SK-N-SH (cell line): Measurements from ENCODE around the gene PTPRD. TPM values are rescaled to one million over a fixed set of nuclear protein-coding genes. Genes with fewer than 3 reads are reported as not detected.

Experiments
- CTCF ChIA-PET: fragments of 300-600, 350-600 bp; formaldehyde crosslinking; extraction: SDS; loops from one replicate; lab custom pipeline; 2021; lab: Yijun Ruan, JAX
- POLR2A ChIA-PET: fragments of 350-600 bp; sonication (Branson Sonifier 250); formaldehyde crosslinking; extraction: SDS; loops from one replicate; lab custom pipeline; 2020; ENCODE audit warnings: antibody characterized with exemption, inconsistent platforms; lab: Yijun Ruan, JAX
- DNase-seq: peaks from one replicate; pipeline ENCODE4 v3.0.0; 2012
- H2AFZ ChIP-seq: fragments of 200-600 bp; sonication (generic); 2 replicates; pipeline ENCODE4 v1.8.1; 2016; ENCODE audit warnings: antibody characterized with exemption, mild to moderate bottlenecking, low read depth
- H3F3A ChIP-seq: fragments of 200-600 bp; sonication (generic); replicated peaks from 2 replicates; pipeline ENCODE3; 2016; ENCODE audit warnings: antibody characterized with exemption, mild to moderate bottlenecking; ENCODE audit not compliant: insufficient read depth
- H3K27ac ChIP-seq, 2 experiments: fragments of 200-500 bp in 1 of 2; fragments of 200-600 bp in 1 of 2; sonication (Bioruptor generic) in 1 of 2; sonication (generic), shearing (Covaris generic) in 1 of 2; 2 replicates each; pipeline versions ENCODE4 v1.5.1 to v1.6.1; 2014 to 2016; ENCODE audit warnings: low read depth in 2 of 2, inconsistent platforms in 1 of 2, low read length in 1 of 2, mild to moderate bottlenecking in 1 of 2, mixed read lengths in 1 of 2
- H3K27me3 ChIP-seq: fragments of 200-600 bp; sonication (generic), shearing (Covaris generic); 2 replicates; pipeline ENCODE4 v1.6.1; 2016; ENCODE audit warnings: mixed run types; ENCODE audit not compliant: insufficient read depth
- H3K36me3 ChIP-seq, 2 experiments: fragments of 200-500 bp in 1 of 2; fragments of 200-600 bp in 1 of 2; sonication (Bioruptor generic) in 1 of 2; sonication (generic) in 1 of 2; replicated peaks in 1 of 2; 2 replicates each; pipeline versions ENCODE3 to v1.5.1; 2014 to 2016; ENCODE audit warnings: low read length in 1 of 2, mild to moderate bottlenecking in 1 of 2; ENCODE audit not compliant: insufficient read depth in 2 of 2, control insufficient read depth in 1 of 2
- H3K4me1 ChIP-seq, 2 experiments: fragments of 200-500 bp in 1 of 2; fragments of 200-600 bp in 1 of 2; sonication (Bioruptor generic) in 1 of 2; sonication (generic), shearing (Covaris generic) in 1 of 2; 2 replicates each; pipeline versions ENCODE4 v1.5.1 to v1.6.1; 2014 to 2016; ENCODE audit warnings: low read depth in 1 of 2, low read length in 1 of 2, mixed run types in 1 of 2; ENCODE audit not compliant: insufficient read depth in 2 of 2, control insufficient read depth in 1 of 2
- H3K4me2 ChIP-seq: fragments of 200-600 bp; sonication (generic), shearing (Covaris generic); 2 replicates; pipeline ENCODE4 v1.6.1; 2017; ENCODE audit warnings: mixed run types
- H3K4me3 ChIP-seq, 2 experiments: fragments of 200-500 bp in 1 of 2; fragments of 200-600 bp in 1 of 2; sonication (Bioruptor generic) in 1 of 2; sonication (generic), shearing (Covaris generic) in 1 of 2; 2 replicates each; pipeline versions ENCODE4 v1.5.1 to v1.8.1; 2014 to 2016; ENCODE audit warnings: low read depth in 2 of 2, inconsistent platforms in 1 of 2, low read length in 1 of 2, mild to moderate bottlenecking in 1 of 2, mixed read lengths in 1 of 2, moderate library complexity in 1 of 2
- H3K79me2 ChIP-seq: fragments of 200-600 bp; sonication (generic); 2 replicates; pipeline ENCODE4 v1.8.1; 2017; ENCODE audit warnings: mild to moderate bottlenecking; ENCODE audit not compliant: insufficient read depth
- H3K9ac ChIP-seq: fragments of 200-600 bp; sonication (generic); 2 replicates; pipeline ENCODE4 v1.6.1; 2017; ENCODE audit warnings: mixed run types
- H3K9me2 ChIP-seq: fragments of 200-600 bp; sonication (generic); 2 replicates; pipeline ENCODE4 v1.6.1; 2017; ENCODE audit warnings: mixed run types
- H3K9me3 ChIP-seq: fragments of 200-600 bp; sonication (generic); 2 replicates; pipeline ENCODE4 v1.6.1; 2017; ENCODE audit warnings: mixed run types, mild to moderate bottlenecking, moderate library complexity
- H4K20me1 ChIP-seq: fragments of 200-600 bp; sonication (generic); 2 replicates; pipeline ENCODE4 v1.6.1; 2017; ENCODE audit warnings: mild to moderate bottlenecking, mixed run types; ENCODE audit not compliant: insufficient read depth
- CTCF ChIP-seq: fragments of 200-600 bp; sonication (generic); IDR thresholded peaks from 2 replicates; pipeline ENCODE4 v1.6.1; 2017; ENCODE audit warnings: antibody characterized with exemption, mild to moderate bottlenecking, moderate library complexity
- EP300 ChIP-seq, 2 experiments: IDR thresholded peaks; 2 replicates each; pipeline versions ENCODE4 v1.4.0 to v1.6.1; 2012; ENCODE audit warnings: borderline replicate concordance in 1 of 2, low read depth in 1 of 2, low read length in 1 of 2
- FOSL2 ChIP-seq: IDR thresholded peaks from 2 replicates; pipeline ENCODE4 v1.4.0; 2012; ENCODE audit warnings: low read depth, mild to moderate bottlenecking, moderate library complexity, borderline replicate concordance
- FOXM1 ChIP-seq: IDR thresholded peaks from 2 replicates; pipeline ENCODE4 v1.4.0; 2012; ENCODE audit warnings: low read depth, mild to moderate bottlenecking
- IRF3 ChIP-seq: fragments of 150-350 bp; IDR thresholded peaks from 2 replicates; pipeline ENCODE4 v1.6.1; 2016; ENCODE audit warnings: mild to moderate bottlenecking, low read depth, low read length
- MAX ChIP-seq: IDR thresholded peaks from 2 replicates; pipeline ENCODE4 v1.4.0; 2012; ENCODE audit warnings: low read depth
- MEF2A ChIP-seq: IDR thresholded peaks from 2 replicates; pipeline ENCODE4 v1.4.0; 2012; ENCODE audit warnings: low read depth, borderline replicate concordance
- NFIC ChIP-seq: IDR thresholded peaks from 2 replicates; pipeline ENCODE4 v1.4.0; 2012; ENCODE audit warnings: borderline replicate concordance
- POLR2AphosphoS5 ChIP-seq: IDR thresholded peaks from 2 replicates; pipeline ENCODE4 v1.6.1; 2012; ENCODE audit warnings: low read depth, low read length
- RCOR1 ChIP-seq: fragments of 150-350 bp; IDR thresholded peaks from 2 replicates; pipeline ENCODE4 v1.6.1; 2017; ENCODE audit warnings: antibody characterized with exemption, low read length
- RFX5 ChIP-seq: IDR thresholded peaks from 2 replicates; pipeline ENCODE4 v1.6.1; 2012; ENCODE audit warnings: mild to moderate bottlenecking, improper control_type of control experiment, low read length
- TAF1 ChIP-seq: IDR thresholded peaks from 2 replicates; pipeline ENCODE4 v1.6.1; 2012; ENCODE audit warnings: low read depth, mild to moderate bottlenecking, low read length, moderate library complexity, borderline replicate concordance
- TEAD4 ChIP-seq: IDR thresholded peaks from 2 replicates; pipeline ENCODE4 v1.4.0; 2012; ENCODE audit warnings: mild to moderate bottlenecking, borderline replicate concordance; ENCODE audit not compliant: insufficient read depth
- WGBS: methylation state at CpG from one replicate; pipeline ENCODE4 v1.1.6; 2017; ENCODE audit warnings: low lambda C conversion rate; 5-methylcytosine and 5-hydroxymethylcytosine counted together
- polyA plus RNA-seq, 3 experiments: library from polyadenylated mRNA; depleted of rRNA; stranded (reverse); fragments of >200 nt; gene quantifications; 2 replicates each; pipeline ENCODE4 v1.2.3, GENCODE V29; 2012

Gene PTPRD
- polyA plus RNA-seq, 1 of the 3 experiments (the other 2 are of a cell fraction), result 0.15 TPM

GRCh38 chr9:10079284-10079964 is 533.4 kb downstream of the PTPRD start:
- Histone ChIP-seq H3K9me3 (no peaks in the 10 kb centered on the region), H3K4me3 (no peak overlapping the region), H3K79me2 (no peaks in the 10 kb centered on the region), H3K4me1 (no peaks in the 10 kb centered on the region), H3K4me2 (no peak overlapping the region), H3K9me2 (no peaks in the 10 kb centered on the region), H2AFZ (no peak overlapping the region), H3F3A (no peaks in the 10 kb centered on the region), H3K27me3 (no peaks in the 10 kb centered on the region), H4K20me1 (no peaks in the 10 kb centered on the region), H3K27ac (no peak overlapping the region), H3K9ac (no peak overlapping the region), H3K36me3 (no peaks in the 10 kb centered on the region)
- no peak for DNase-seq
- WGBS, result 14% methylated on average over 7 of the region's 7 CpGs
- POLR2A ChIA-PET, result no interaction called here
- no peak for TF ChIP-seq CTCF
- no peak for TF ChIP-seq POLR2AphosphoS5
- no peak for TF ChIP-seq RFX5
- TF ChIP-seq TEAD4, result no peak
- CTCF ChIA-PET, result no interaction called here

- 1% methylated on average over 1 of the region's 1 CpG for WGBS
Observed at GRCh38 chr9:10071579-10071978, 541.2 kb downstream of the PTPRD start.

More at GRCh38 chr9:10071579-10071978, 541.2 kb downstream of the PTPRD start:
- no peaks in the 10 kb centered on the region for H4K20me1 ChIP-seq
- no peak overlapping the region for H3K4me2 ChIP-seq
- H3K36me3 ChIP-seq, result no peaks in the 10 kb centered on the region
- H3K27me3 ChIP-seq, result no peaks in the 10 kb centered on the region
- no peaks in the 10 kb centered on the region for H3K4me1 ChIP-seq
- H3K79me2 ChIP-seq, result no peaks in the 10 kb centered on the region
- no peak overlapping the region for H3K4me3 ChIP-seq
- no peaks in the 10 kb centered on the region for H3K9me2 ChIP-seq
- no peak overlapping the region for H3K9ac ChIP-seq
- ChIA-PET CTCF (interaction anchor here (0.6 to 3.8 kb wide), 2 partner anchors 11 to 1450 kb away, joined by 3 to 23 read pairs; no protein-coding TSS in a partner anchor), POLR2A (no interaction called here)
- H3K9me3 ChIP-seq, result no peaks in the 10 kb centered on the region
- TF ChIP-seq FOSL2, result no peak
- TF ChIP-seq IRF3, result no peak
- TF ChIP-seq RCOR1, result no peak
- no peak for TF ChIP-seq NFIC
- TF ChIP-seq TAF1, result no peak
- no peak for TF ChIP-seq FOXM1
- no peak for TF ChIP-seq MAX
- TF ChIP-seq CTCF, result no peak
- TF ChIP-seq EP300 (IDR thresholded peaks at IDR 0.05; ENCODE audit: borderline replicate concordance in 1 of 2, low read depth in 1 of 2, low read length in 1 of 2), result no peak
- TF ChIP-seq MEF2A, result no peak
- H3F3A ChIP-seq, result no peaks in the 10 kb centered on the region
- H2AFZ ChIP-seq, result no peak overlapping the region
- DNase-seq, result no peak
- H3K27ac ChIP-seq, result no peak overlapping the region
